Measurements from ENCODE around the gene UTF1. TPM values are rescaled to one million over a fixed set of nuclear protein-coding genes. Genes with fewer than 3 reads are reported as not detected.

UTF1 gene
- total RNA-seq, 1 experiment from 2014 or later: not detected

DNA sequence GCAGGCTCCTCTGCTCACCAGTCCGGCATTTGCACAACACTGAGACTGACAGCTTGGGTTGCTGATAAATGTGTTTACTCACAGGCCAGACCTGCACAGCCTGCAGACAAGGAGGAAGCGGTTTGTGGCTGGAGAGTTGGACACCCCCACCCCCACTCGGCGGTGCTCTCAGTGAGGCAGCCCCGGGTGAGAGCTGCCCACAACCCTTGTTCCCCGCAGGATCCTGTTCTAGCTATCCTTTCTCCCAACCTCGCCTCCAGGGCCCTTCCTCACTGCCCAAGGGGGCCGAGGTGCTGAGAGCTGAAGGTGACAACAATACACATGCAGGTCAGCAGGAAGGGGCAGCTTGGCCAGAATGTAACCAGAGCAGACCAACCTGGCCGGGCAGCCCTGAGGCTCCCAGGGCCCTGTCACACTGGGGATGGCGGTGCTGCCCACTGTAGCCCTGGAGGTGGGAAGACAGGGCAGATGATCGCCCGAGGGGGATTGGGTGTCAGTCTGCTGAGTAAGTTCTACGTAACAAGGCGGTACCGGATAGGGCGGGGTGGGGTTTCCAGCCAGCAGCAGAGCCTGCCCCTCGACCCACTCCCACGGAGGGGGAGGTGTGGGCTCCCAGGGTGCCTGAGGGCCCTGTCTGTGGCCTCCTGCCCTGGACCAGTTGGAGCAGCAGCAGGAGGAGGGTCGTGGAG, 48.7 kb downstream of the UTF1 start:
- DNase-seq (ENCODE audit: low spot score): peak; percentile 87

DNA sequence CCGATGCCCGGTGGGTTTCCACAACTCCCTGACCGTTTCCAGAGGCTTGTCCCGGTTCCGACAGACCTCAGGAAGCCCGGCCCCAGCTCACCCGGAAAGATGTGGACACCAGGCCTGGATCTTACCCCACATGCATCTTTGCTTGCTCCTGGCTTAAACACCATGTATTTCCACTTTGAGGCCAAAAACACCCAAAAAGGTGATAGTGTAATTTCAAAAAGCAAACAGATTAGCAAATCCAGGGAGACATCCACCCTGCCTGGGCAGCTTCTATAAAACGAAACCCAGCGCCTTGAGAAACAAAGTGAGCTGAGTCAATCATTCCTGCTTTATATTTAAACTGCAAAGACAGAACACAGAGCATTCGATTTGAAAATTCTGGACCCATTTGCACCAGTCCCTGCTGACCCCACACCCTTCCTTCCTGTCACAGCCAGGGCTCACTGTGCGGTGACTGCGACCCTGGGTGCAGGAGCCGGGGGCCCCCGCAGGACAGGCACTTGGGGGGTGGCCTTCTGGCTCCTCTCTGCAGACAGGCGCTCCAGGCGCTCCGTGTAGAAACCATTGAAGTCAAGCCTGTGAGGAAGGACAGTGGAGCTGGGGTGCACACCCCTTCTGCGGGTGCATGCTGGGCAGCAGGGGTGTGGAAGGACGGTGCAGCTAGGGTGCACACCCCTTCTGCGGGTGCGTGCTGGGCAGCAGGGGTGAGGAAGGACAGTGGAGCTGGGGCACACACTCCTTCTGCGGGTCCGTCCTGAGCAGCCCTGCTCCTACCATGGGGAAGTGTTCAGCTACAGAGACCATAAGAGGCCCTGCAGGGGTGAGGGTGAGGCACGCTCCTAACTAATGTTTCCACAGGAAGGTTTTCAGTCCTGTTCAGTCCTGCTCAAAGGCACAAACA, 49.6 kb downstream of the UTF1 start:
- no peak for DNase-seq (ENCODE audit: low spot score)

DNA sequence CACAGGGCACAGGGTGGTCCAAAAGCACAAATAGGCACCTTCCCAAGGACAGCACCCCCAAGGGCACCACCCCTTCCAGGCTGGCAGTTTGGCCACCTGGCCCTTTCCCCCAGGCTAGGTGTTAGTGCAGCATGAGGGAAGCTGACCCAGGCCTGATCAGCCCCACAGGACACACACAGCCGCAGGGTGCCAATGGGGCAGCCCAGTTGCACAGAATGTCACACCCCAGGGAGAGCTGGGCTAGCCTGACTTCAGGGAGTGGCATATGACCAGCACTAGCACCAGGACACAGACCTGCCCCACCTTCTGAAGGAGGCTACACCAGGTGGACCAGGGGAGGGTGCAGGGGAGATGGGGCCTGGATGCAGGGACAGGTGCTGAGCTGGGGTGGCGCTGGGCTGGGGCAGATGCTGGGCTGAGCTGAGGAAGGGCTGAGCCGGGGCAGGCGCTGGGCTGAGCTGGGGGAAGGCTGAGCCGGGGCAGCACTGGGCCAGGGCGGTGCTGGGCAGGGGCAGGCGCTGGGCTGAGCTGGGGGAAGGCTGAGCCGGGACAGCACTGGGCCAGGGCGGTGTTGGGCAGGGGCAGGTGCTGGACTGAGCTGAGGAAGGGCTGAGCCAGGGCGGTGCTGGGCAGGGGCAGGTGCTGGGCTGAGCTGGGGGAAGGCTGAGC, 50.5 kb downstream of the UTF1 start:
- no peak for DNase-seq (ENCODE audit: low spot score)

DNA sequence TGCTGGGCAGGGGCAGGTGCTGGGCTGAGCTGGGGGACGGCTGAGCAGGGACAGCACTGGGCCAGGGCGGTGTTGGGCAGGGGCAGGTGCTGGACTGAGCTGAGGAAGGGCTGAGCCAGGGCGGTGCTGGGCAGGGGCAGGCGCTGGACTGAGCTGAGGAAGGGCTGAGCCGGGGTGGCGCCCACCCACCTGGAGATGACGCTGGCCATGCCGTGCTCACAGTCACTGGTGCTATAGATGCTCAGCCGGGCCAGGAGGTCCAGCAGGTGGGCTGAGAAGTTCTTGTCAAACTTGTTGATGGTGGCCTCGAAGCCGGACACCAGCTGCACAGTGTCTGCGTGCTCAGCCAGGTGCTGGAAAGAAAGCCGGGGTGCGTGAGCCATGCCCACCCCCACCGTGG, 51.1 kb downstream of the UTF1 start:
- no peak for DNase-seq (ENCODE audit: low spot score)

Other genes with a start within 250 kb of the UTF1 start
- gene ADGRA1, start 142.3 kb upstream of the UTF1 start, total RNA-seq (2014; rRNA removed; shearing (Covaris generic)): 0.24 and 0.43 TPM in 2 replicates
- 2.2 and 3.2 TPM in 2 replicates for gene KNDC1, start 70.0 kb upstream of the UTF1 start, total RNA-seq (2014; rRNA removed; shearing (Covaris generic))
- not detected in 2 replicates for gene VENTX, start 7.6 kb downstream of the UTF1 start, total RNA-seq (2014; rRNA removed; shearing (Covaris generic))
- 0.31 and 0.93 TPM in 2 replicates for gene ADAM8, start 46.7 kb downstream of the UTF1 start, total RNA-seq (2014; rRNA removed; shearing (Covaris generic))
- gene TUBGCP2, start 78.7 kb downstream of the UTF1 start, total RNA-seq (2014; rRNA removed; shearing (Covaris generic)): 29.3 and 35.9 TPM in 2 replicates
- gene ZNF511, start 78.7 kb downstream of the UTF1 start, total RNA-seq (2014; rRNA removed; shearing (Covaris generic)): 13.4 and 26.6 TPM in 2 replicates
- not detected in 2 replicates for gene CALY, start 106.7 kb downstream of the UTF1 start, total RNA-seq (2014; rRNA removed; shearing (Covaris generic))
- gene PRAP1, start 117.2 kb downstream of the UTF1 start, total RNA-seq (2014; rRNA removed; shearing (Covaris generic)): 0.60 TPM in 1 of 2 replicates, not detected in the other
- gene FUOM, start 127.8 kb downstream of the UTF1 start, total RNA-seq (2014; rRNA removed; shearing (Covaris generic)): 6.6 and 9.6 TPM in 2 replicates
- gene ECHS1, start 143.1 kb downstream of the UTF1 start, total RNA-seq (2014; rRNA removed; shearing (Covaris generic)): 102 and 108 TPM in 2 replicates
- 5.3 and 6.1 TPM in 2 replicates for gene PAOX, start 149.0 kb downstream of the UTF1 start, total RNA-seq (2014; rRNA removed; shearing (Covaris generic))
- 13.7 and 20.4 TPM in 2 replicates for gene MTG1, start 163.9 kb downstream of the UTF1 start, total RNA-seq (2014; rRNA removed; shearing (Covaris generic))
- not detected in 2 replicates for gene SPRN, start 194.4 kb downstream of the UTF1 start, total RNA-seq (2014; rRNA removed; shearing (Covaris generic))
- not detected in 2 replicates for gene SCART1, start 223.7 kb downstream of the UTF1 start, total RNA-seq (2014; rRNA removed; shearing (Covaris generic))

Measured in A172 (cell line).